Right cardiac atrium (tissue), 5 donors: ENCODE data around the gene IL27RA. TPM values are rescaled to one million over a fixed set of nuclear protein-coding genes. Genes with fewer than 3 reads are reported as not detected.

ENCODE experiments used
- ATAC-seq, 2 donors: fragments of 200-7000 bp; cut with Tn5 transposase; one replicate each; pipeline versions ENCODE4 v1.8.0 to v1.9.1; 2020; ENCODE audit warnings: moderate library complexity in 2 of 2, mild to moderate bottlenecking in 1 of 2
- DNase-seq, 3 donors: peaks; one replicate each; pipeline ENCODE4 v3.0.0-alpha.2; 2020
- H3K27ac ChIP-seq: one replicate; pipeline ENCODE4 v1.5.1; 2013; ENCODE audit warnings: mild to moderate bottlenecking, low read length, control low read depth, moderate library complexity
- H3K27me3 ChIP-seq: one replicate; pipeline ENCODE4 v1.6.1; 2013; ENCODE audit not compliant: control insufficient read depth, insufficient read depth
- H3K4me1 ChIP-seq: one replicate; pipeline ENCODE4 v1.6.1; 2013; ENCODE audit warnings: low read length; ENCODE audit not compliant: control insufficient read depth, insufficient read depth
- H3K4me3 ChIP-seq: one replicate; pipeline ENCODE4 v1.5.1; 2013; ENCODE audit warnings: low read length, control low read depth
- H3K9me3 ChIP-seq: one replicate; pipeline ENCODE4 v1.6.1; 2013; ENCODE audit warnings: low read length; ENCODE audit not compliant: control insufficient read depth
- WGBS: extraction: QIAGEN DNeasy Blood & Tissue Kit; methylation state at CpG from one replicate; pipeline ENCODE4 v1.1.7; 2013; 5-methylcytosine and 5-hydroxymethylcytosine counted together
- intact Hi-C, 4 donors: fragments of 100-400 bp; cut with DNase I; formaldehyde crosslinking; loops; one replicate each; pipeline versions ENCODE4 v1.11.0 to v1.14.0; 2022 to 2023
- long read RNA-seq, 4 donors: library from polyadenylated mRNA; unstranded; transcript quantifications; one replicate each; pipeline ENCODE4 v2.0.0, GENCODE V29; 2020 to 2021
- polyA plus RNA-seq: library from polyadenylated mRNA; stranded (reverse); fragments of 200-250 nt; gene quantifications from one replicate; pipeline ENCODE4 v1.2.3, GENCODE V29; 2013
- total RNA-seq, 4 donors: library from RNA; stranded (reverse); fragmentation: NEBNext Ultra II Directional; extraction: Animal tissue kit (Norgen Biotek cat#: 25700); gene quantifications; one replicate each; pipeline ENCODE4 v1.2.1, GENCODE V29; 2021
- donor health status: healthy with polysubstance abuse.
- donor health status: DM: no; HTN: yes; CAD: no.
- donor health status: DM: no; HTN: no; CAD: no.
- donor health status: DM: no; HTN: yes; CAD: no; lungs with severe emphysema.
- donor health status: DM: yes; HTN: yes; CAD: no.

IL27RA gene
- 1 to 10 TPM; 3.3 to 4.7 (median 3.7) TPM for total RNA-seq
- 3.4 TPM for polyA plus RNA-seq
- long read RNA-seq, donor 1, transcript IL27RA-201 (14 exons, 2,962 nt): major isoform, 12 of 16 reads
- long read RNA-seq, donor 1, partial matches to known transcripts: 3 of 16 reads
- long read RNA-seq, donor 1, other reads (novel, unspliced or antisense): 1 of 16 reads
- long read RNA-seq, donor 2, partial matches to known transcripts: 1 of 5 reads
- long read RNA-seq, donor 2, other reads (novel, unspliced or antisense): 0 of 5 reads
- long read RNA-seq, donor 3, transcript IL27RA-201 (14 exons, 2,962 nt): major isoform, 24 of 36 reads
- long read RNA-seq, donor 3, partial matches to known transcripts: 3 of 36 reads
- long read RNA-seq, donor 3, other reads (novel, unspliced or antisense): 9 of 36 reads
- long read RNA-seq, donor 4, partial matches to known transcripts: 5 of 7 reads
- long read RNA-seq, donor 4, other reads (novel, unspliced or antisense): 0 of 7 reads

GRCh38 chr19:14031719-14032480, at the start of gene IL27RA:
Gene IL27RA, plus strand, starts transcription at chr19:14031762. Its CDS starts 111 bp downstream, at chr19:14031873.
- peak within 1 kb of the TSS; percentile 20 for H3K27ac ChIP-seq

GRCh38 chr19:13981988-13982501, 49.5 kb upstream of the IL27RA start:
- Histone ChIP-seq H3K4me3 (no peak overlapping the region), H3K27ac (no peak overlapping the region), H3K4me1 (peaks cover 5% of the 10 kb centered on the region), H3K9me3 (no peaks in the 10 kb centered on the region), H3K27me3 (no peaks in the 10 kb centered on the region)
- DNase-seq (peak in 2 of 3 donors; percentile 17 to 59), ATAC-seq (no peak)
- WGBS: 94% methylated on average over 17 of the region's 17 CpGs
- intact Hi-C loops: no loop called here

More at GRCh38 chr19:14031719-14032480, at the start of gene IL27RA:
- Histone ChIP-seq H3K4me1 (no peaks in the 10 kb centered on the region), H3K4me3 (peak within 1 kb of the TSS; percentile 35), H3K9me3 (no peaks in the 10 kb centered on the region), H3K27me3 (no peaks in the 10 kb centered on the region)
- under 1% methylated on average over 63 of the region's 63 CpGs for WGBS
- intact Hi-C loops: no loop called here
- peak; percentile 67 to 89 (median 85) for DNase-seq
- ATAC-seq: peak; percentile 83

- Histone ChIP-seq H3K9me3 (no peaks in the 10 kb centered on the region), H3K4me1 (peaks cover 10% of the 10 kb centered on the region), H3K4me3 (no peak overlapping the region), H3K27me3 (no peaks in the 10 kb centered on the region), H3K27ac (no peak overlapping the region)
- 96% methylated on average over 9 of the region's 9 CpGs for WGBS
- DNase-seq: peak in 1 of 3 donors; percentile 40
- intact Hi-C loops: no loop called here
- no peak for ATAC-seq
Observed at GRCh38 chr19:13982773-13983172, 48.8 kb upstream of the IL27RA start.

GRCh38 chr19:13983213-13983889, 48.2 kb upstream of the IL27RA start:
- no peak overlapping the region for H3K27ac ChIP-seq
- ATAC-seq: no peak
- H3K4me3 ChIP-seq: no peak overlapping the region
- no peaks in the 10 kb centered on the region for H3K27me3 ChIP-seq
- intact Hi-C loops: no loop called here
- DNase-seq: peak in 1 of 3 donors; percentile 66
- H3K4me1 ChIP-seq: peaks cover 10% of the 10 kb centered on the region
- WGBS: 93% methylated on average over 21 of the region's 21 CpGs
- no peaks in the 10 kb centered on the region for H3K9me3 ChIP-seq

GRCh38 chr19:13984186-13984585, 47.4 kb upstream of the IL27RA start:
- Histone ChIP-seq H3K27me3 (no peaks in the 10 kb centered on the region), H3K4me1 (peaks cover 8% of the 10 kb centered on the region), H3K4me3 (no peak overlapping the region), H3K27ac (no peak overlapping the region), H3K9me3 (no peaks in the 10 kb centered on the region)
- intact Hi-C loops: no loop called here
- DNase-seq (no peak), ATAC-seq (no peak)
- 78% methylated on average over 15 of the region's 15 CpGs for WGBS

- ATAC-seq (no peak), DNase-seq (no peak)
- WGBS: 87% methylated on average over 25 of the region's 25 CpGs
- no peak overlapping the region for H3K4me3 ChIP-seq
- no peak overlapping the region for H3K27ac ChIP-seq
- H3K27me3 ChIP-seq: no peaks in the 10 kb centered on the region
- intact Hi-C loops: no loop called here
- H3K4me1 ChIP-seq: peaks cover 5% of the 10 kb centered on the region
- no peaks in the 10 kb centered on the region for H3K9me3 ChIP-seq
Observed at GRCh38 chr19:13984875-13985741, 46.5 kb upstream of the IL27RA start.

- Histone ChIP-seq H3K4me3 (no peak overlapping the region), H3K27ac (peak overlapping the region; percentile 40), H3K27me3 (no peaks in the 10 kb centered on the region), H3K9me3 (no peaks in the 10 kb centered on the region), H3K4me1 (peaks cover 5% of the 10 kb centered on the region)
- ATAC-seq: peak in 1 of 2 donors; percentile 1
- WGBS: 77% methylated on average over 10 of the region's 10 CpGs
- intact Hi-C loops: no loop called here
- no peak for DNase-seq
Observed at GRCh38 chr19:13985771-13986347, 45.7 kb upstream of the IL27RA start.

GRCh38 chr19:13986348-13986904, 45.1 kb upstream of the IL27RA start:
- peak overlapping the region; percentile 82 for H3K27ac ChIP-seq
- H3K9me3 ChIP-seq: no peaks in the 10 kb centered on the region
- intact Hi-C loops: no loop called here
- H3K27me3 ChIP-seq: no peaks in the 10 kb centered on the region
- H3K4me3 ChIP-seq: no peak overlapping the region
- ATAC-seq: peak; percentile 60 to 80
- peaks cover 5% of the 10 kb centered on the region for H3K4me1 ChIP-seq
- 32% methylated on average over 19 of the region's 19 CpGs for WGBS
- DNase-seq: peak; percentile 91 to 96 (median 96)

- peak in 2 of 3 donors; percentile 81 to 82 for DNase-seq
- H3K9me3 ChIP-seq: no peaks in the 10 kb centered on the region
- WGBS: 40% methylated on average over 17 of the region's 17 CpGs
- ATAC-seq: peak; percentile 58 to 64
- H3K27ac ChIP-seq: peak overlapping the region; percentile 82
- no peak overlapping the region for H3K4me3 ChIP-seq
- H3K27me3 ChIP-seq: no peaks in the 10 kb centered on the region
- intact Hi-C loops: no loop called here
- H3K4me1 ChIP-seq: peaks cover 5% of the 10 kb centered on the region
Observed at GRCh38 chr19:13987101-13987890, 44.3 kb upstream of the IL27RA start.
